Endothelial cell of umbilical vein (primary cell): ENCODE data around the gene RNLS. TPM values are rescaled to one million over a fixed set of nuclear protein-coding genes. Genes with fewer than 3 reads are reported as not detected.

Source experiments
- BruUV-seq: library from RNA; stranded (reverse); fragments of 400-500 nt; replicated peaks from 2 replicates; lab custom pipeline; 2021; lab: Mats Ljungman, UMichigan
- CTCF ChIA-PET: fragments of 300-600, 350-600 bp; sonication (Branson Sonifier 250); formaldehyde crosslinking; loops from one replicate; lab custom pipeline; 2021; ENCODE audit warnings: antibody characterized with exemption, inconsistent platforms; lab: Charles Lee
- POLR2A ChIA-PET: fragments of 300-600, 350-600 bp; sonication (Branson Sonifier 250); formaldehyde crosslinking; loops from one replicate; lab custom pipeline; 2021; ENCODE audit warnings: antibody characterized with exemption, inconsistent platforms; lab: Charles Lee
- DNase-seq: peaks from one replicate; pipeline ENCODE4 v3.0.0-alpha.2; 2011; ENCODE audit warnings: low read depth, low spot score
- FAIRE-seq: peaks from 2 replicates; lab custom pipeline; 2011; peaks lifted over from hg19 to GRCh38; lab: Jason Lieb, UNC
- H2AFZ ChIP-seq: 2 replicates; pipeline ENCODE4 v1.6.0; 2012; ENCODE audit warnings: low read depth, low read length, control low read depth, inconsistent platforms
- H3K27ac ChIP-seq: 2 replicates; pipeline ENCODE4 v1.5.1; 2011; ENCODE audit warnings: low read depth, mild to moderate bottlenecking, control low read depth, low read length, moderate library complexity; ENCODE audit not compliant: insufficient read depth
- H3K27me3 ChIP-seq, 2 experiments: 2 replicates each; pipeline versions ENCODE4 v1.6.0 to v1.6.1; 2011; ENCODE audit warnings: low read length in 2 of 2, mixed read lengths in 1 of 2; ENCODE audit not compliant: control insufficient read depth in 2 of 2, insufficient read depth in 2 of 2
- H3K36me3 ChIP-seq, 2 experiments: 2 replicates in 1 of 2; 3 replicates in 1 of 2; pipeline ENCODE4 v1.5.1; 2011; ENCODE audit warnings: low read length in 2 of 2, mild to moderate bottlenecking in 1 of 2, moderate library complexity in 1 of 2; ENCODE audit not compliant: control insufficient read depth in 2 of 2, insufficient read depth in 2 of 2; ENCODE audit errors: extremely low read depth in 1 of 2
- H3K4me1 ChIP-seq: 3 replicates; pipeline ENCODE4 v1.5.1; 2011; ENCODE audit warnings: mild to moderate bottlenecking, low read length; ENCODE audit not compliant: control insufficient read depth, insufficient read depth; ENCODE audit errors: extremely low read depth
- H3K4me2 ChIP-seq: 2 replicates; pipeline ENCODE4 v1.6.1; 2011; ENCODE audit warnings: low read length, control low read depth, mixed read lengths; ENCODE audit not compliant: insufficient read depth
- H3K4me3 ChIP-seq, 3 experiments: fragments of 200-600 bp in 1 of 3; sonication (generic), shearing (Covaris generic) in 1 of 3; replicated peaks in 1 of 3; 2 replicates each; pipeline ENCODE4 v1.5.1; 2011 to 2016; ENCODE audit warnings: control low read depth in 3 of 3, low read length in 3 of 3, mild to moderate bottlenecking in 2 of 3, inconsistent platforms in 1 of 3, low read depth in 1 of 3, moderate library complexity in 1 of 3; ENCODE audit not compliant: insufficient read depth in 1 of 3
- H3K79me2 ChIP-seq: 2 replicates; pipeline ENCODE4 v1.6.0; 2012; ENCODE audit warnings: low read length, inconsistent platforms; ENCODE audit not compliant: control insufficient read depth, insufficient read depth
- H3K9ac ChIP-seq: replicated peaks from 2 replicates; pipeline ENCODE3; 2011; ENCODE audit warnings: low read length, control low read depth; ENCODE audit not compliant: insufficient read depth; ENCODE audit errors: extremely low read depth
- H3K9me1 ChIP-seq: replicated peaks from 3 replicates; pipeline ENCODE4 v1.6.0; 2011; ENCODE audit warnings: mild to moderate bottlenecking, low read length; ENCODE audit not compliant: control insufficient read depth, insufficient read depth; ENCODE audit errors: extremely low read depth
- H3K9me3 ChIP-seq: replicated peaks from 2 replicates; pipeline ENCODE4 v1.5.1; 2012; ENCODE audit warnings: low read length, inconsistent platforms; ENCODE audit not compliant: control insufficient read depth, insufficient read depth
- H4K20me1 ChIP-seq: replicated peaks from 2 replicates; pipeline ENCODE3; 2011; ENCODE audit warnings: mild to moderate bottlenecking, low read length; ENCODE audit not compliant: control insufficient read depth, insufficient read depth; ENCODE audit errors: extremely low read depth
- CTCF ChIP-seq, 2 donors: IDR thresholded peaks; 1 replicate in 1 of 2; 2 replicates in 1 of 2; pipeline ENCODE4 v1.5.1; 2011; ENCODE audit warnings: low read length in 2 of 2, mild to moderate bottlenecking in 2 of 2, moderate library complexity in 2 of 2, control low read depth in 1 of 2, inconsistent platforms in 1 of 2, low read depth in 1 of 2; ENCODE audit not compliant: insufficient read depth in 1 of 2; ENCODE audit errors: extremely low read depth in 1 of 2
- EZH2 ChIP-seq: IDR thresholded peaks from 2 replicates; pipeline ENCODE4 v1.6.1; 2012; ENCODE audit warnings: borderline replicate concordance, low read depth, mild to moderate bottlenecking, moderate library complexity, low read length, inconsistent platforms; ENCODE audit not compliant: severe bottlenecking
- FOS ChIP-seq: IDR thresholded peaks from 2 replicates; pipeline ENCODE4 v1.6.1; 2011; ENCODE audit warnings: mild to moderate bottlenecking, low read length, moderate library complexity, borderline replicate concordance; ENCODE audit not compliant: insufficient read depth
- GATA2 ChIP-seq: IDR thresholded peaks from 2 replicates; pipeline ENCODE4 v1.7.0; 2011; ENCODE audit warnings: low read depth, mild to moderate bottlenecking, moderate library complexity, mixed read lengths, low read length; ENCODE audit not compliant: insufficient read length, insufficient read depth
- JUN ChIP-seq: IDR thresholded peaks from 2 replicates; pipeline ENCODE4 v1.6.1; 2011; ENCODE audit warnings: borderline replicate concordance, low read depth; ENCODE audit not compliant: insufficient read length, insufficient read depth
- MAX ChIP-seq: IDR thresholded peaks from 2 replicates; pipeline ENCODE4 v1.6.1; 2011; ENCODE audit not compliant: insufficient read depth, insufficient read length
- MYC ChIP-seq: IDR thresholded peaks from one replicate; pipeline ENCODE4 v1.6.1; 2011; ENCODE audit warnings: mild to moderate bottlenecking, low read depth, low read length
- POLR2A ChIP-seq: IDR thresholded peaks from 2 replicates; pipeline ENCODE4 v1.6.1; 2012; ENCODE audit warnings: low read depth, mild to moderate bottlenecking, control low read depth, low read length
- POLR2AphosphoS5 ChIP-seq: IDR thresholded peaks from 2 replicates; pipeline ENCODE4 v1.6.1; 2012; ENCODE audit warnings: low read depth, mild to moderate bottlenecking, control low read depth, low read length, moderate library complexity; ENCODE audit not compliant: insufficient read depth
- dilution Hi-C: fragments of 300-500 bp; cut with MboI; formaldehyde crosslinking; loops from one replicate; pipeline ENCODE4 v1.15.0; 2019; ENCODE audit warnings: low sequenced_read_pairs; ENCODE audit not compliant: extremely low pct_ligation_motif_present
- intact Hi-C: fragments of 100-400 bp; cut with micrococcal nuclease; formaldehyde crosslinking; loops from one replicate; pipeline ENCODE4 v1.10.0; 2022
- polyA plus RNA-seq, 4 experiments: library from polyadenylated mRNA; depleted of rRNA in 3 of 4; stranded (reverse) in 3 of 4; unstranded in 1 of 4; fragments of >200 nt; gene quantifications; 2 replicates each; pipeline versions ENCODE4 v1.2.1 to v1.2.3, GENCODE V29; 2011 to 2012; ENCODE audit warnings: missing spikeins in 1 of 4
- total RNA-seq: library from RNA; stranded (reverse); gene quantifications from 2 replicates; pipeline ENCODE4 v1.2.3, GENCODE V29; 2021

RNLS gene
- total and polyA plus RNA-seq, 2 donors (not counting 3 experiments of a cell fraction or from before 2014, with no cell fraction given), result 2.5 to 4.6 TPM

GRCh38 chr10:88234297-88234696 lies 348.8 kb downstream of the RNLS start:
- BruUV-seq, result no TSS peak
- no peak overlapping the region for H2AFZ ChIP-seq
- H4K20me1 ChIP-seq, result no peaks in the 10 kb centered on the region
- no peak overlapping the region for H3K9ac ChIP-seq
- no peaks in the 10 kb centered on the region for H3K9me3 ChIP-seq
- H3K9me1 ChIP-seq, result no peaks in the 10 kb centered on the region
- dilution Hi-C loops (no loop called here), intact Hi-C loops (no loop called here)
- no peak overlapping the region for H3K4me2 ChIP-seq
- CTCF ChIA-PET, result interaction anchor here (0.7 kb wide), 1 partner anchor 9 kb away, joined by 3 read pairs; no protein-coding TSS in a partner anchor
- H3K27me3 ChIP-seq, result no peaks in the 10 kb centered on the region
- TF ChIP-seq FOS (no peak), POLR2A (no peak), MYC (no peak), GATA2 (no peak), JUN (no peak), EZH2 (no peak), POLR2AphosphoS5 (no peak), MAX (no peak), CTCF (IDR thresholded peaks at IDR 0.05; ENCODE audit: extremely low read depth in 1 of 2, insufficient read depth in 1 of 2, low read depth in 1 of 2, low read length in 2 of 2) (no peak)
- H3K36me3 ChIP-seq, result no peaks in the 10 kb centered on the region
- no peak for DNase-seq
- no peaks in the 10 kb centered on the region for H3K79me2 ChIP-seq
- H3K4me1 ChIP-seq, result no peaks in the 10 kb centered on the region
- POLR2A ChIA-PET, result no interaction called here
- no peak overlapping the region for H3K4me3 ChIP-seq
- H3K27ac ChIP-seq, result no peak overlapping the region
- no peak for FAIRE-seq
